Gastrocnemius medialis (tissue), 4 donors: ENCODE measurements around the gene TOP3A. TPM values are rescaled to one million over a fixed set of nuclear protein-coding genes. Genes with fewer than 3 reads are reported as not detected.

Experiments used
- ATAC-seq, 2 donors: fragments of 150-250 bp; one replicate each; pipeline ENCODE4 v1.9.1; 2016
- DNase-seq, 2 donors: peaks; one replicate each; pipeline ENCODE4 v3.0.0-alpha.2; 2019
- H3K27ac ChIP-seq, 4 donors: fragments of 200-600 bp; sonication (generic); 1 replicate in 1 of 4; 2 replicates in 3 of 4; pipeline ENCODE4 v1.5.1; 2016 to 2018; ENCODE audit warnings: mild to moderate bottlenecking in 2 of 4, moderate library complexity in 1 of 4
- H3K27me3 ChIP-seq, 3 donors: fragments of 200-600 bp; sonication (generic) in 2 of 3; 1 replicate in 1 of 3; 2 replicates in 2 of 3; pipeline versions ENCODE4 v1.5.1 to v1.6.0; 2016 to 2019; ENCODE audit warnings: mild to moderate bottlenecking in 1 of 3, moderate library complexity in 1 of 3
- H3K36me3 ChIP-seq, 2 donors: fragments of 200-600 bp; sonication (generic) in 1 of 2; one replicate each; pipeline ENCODE4 v1.5.1; 2017 to 2018
- H3K4me1 ChIP-seq, 2 donors: fragments of 200-600 bp; sonication (generic) in 1 of 2; one replicate each; pipeline ENCODE4 v1.5.1; 2016 to 2017; ENCODE audit warnings: mild to moderate bottlenecking in 2 of 2
- H3K4me3 ChIP-seq, 4 donors: fragments of 200-600 bp; sonication (generic) in 3 of 4; 1 replicate in 1 of 4; 2 replicates in 3 of 4; pipeline ENCODE4 v1.5.1; 2016 to 2019; ENCODE audit warnings: mild to moderate bottlenecking in 2 of 4
- H3K9me3 ChIP-seq, 3 donors: fragments of 200-600 bp; sonication (generic) in 2 of 3; 1 replicate in 1 of 3; 2 replicates in 2 of 3; pipeline ENCODE4 v1.5.1; 2016 to 2019
- CTCF ChIP-seq, 5 experiments: fragments of 450-650 bp in 3 of 5; fragments of 200-600 bp in 2 of 5; sonication (generic) in 2 of 5; IDR thresholded peaks in 4 of 5; conservative IDR thresholded peaks in 1 of 5; 1 replicate in 4 of 5; 2 replicates in 1 of 5; pipeline ENCODE4 v1.5.1; 2016 to 2019; ENCODE audit warnings: antibody characterized with exemption in 5 of 5, mild to moderate bottlenecking in 3 of 5, moderate library complexity in 3 of 5
- POLR2A ChIP-seq, 2 donors: fragments of 450-650 bp; IDR thresholded peaks; one replicate each; pipeline ENCODE4 v1.6.1; 2017; ENCODE audit warnings: antibody characterized with exemption in 2 of 2, mild to moderate bottlenecking in 2 of 2, moderate library complexity in 2 of 2
- in situ Hi-C, 4 donors: fragments of 200-750 bp; cut with MboI; loops; one replicate each; pipeline versions ENCODE4 v1.15.0 to v1.8.0; 2017; ENCODE audit warnings: low sequenced_read_pairs in 4 of 4
- intact Hi-C: fragments of 100-400 bp; cut with DNase I; formaldehyde crosslinking; loops from one replicate; pipeline ENCODE4 v1.15.1; 2023; ENCODE audit warnings: low total_unique reads
- total RNA-seq, 4 donors: library from RNA; depleted of rRNA; stranded (reverse); fragments of >200 nt; gene quantifications; one replicate each; pipeline versions ENCODE4 v1.1.0 to v1.2.3, GENCODE V29; 2016

TOP3A gene
- total RNA-seq, 4 donors from 2014 or later: 17.7 to 62.4 (median 22.1) TPM

- Histone ChIP-seq H3K4me1 (no peaks in the 10 kb centered on the region), H3K9me3 (no peaks in the 10 kb centered on the region), H3K27me3 (no peaks in the 10 kb centered on the region), H3K27ac (no peak overlapping the region), H3K4me3 (no peak overlapping the region), H3K36me3 (peaks cover 0 to 76% of the 10 kb centered on the region in 2 donors)
- no peak for TF ChIP-seq POLR2A (IDR thresholded peaks at IDR 0.05)
- no peak for TF ChIP-seq CTCF (IDR thresholded peaks at IDR 0.05 in 4 of 5, conservative IDR thresholded peaks at IDR 0.05 in 1 of 5)
- intact Hi-C loops (no loop called here), in situ Hi-C loops (no loop called here)
- DNase-seq: no peak
- no peak for ATAC-seq
These were observed 13.9 kb upstream of the TOP3A start for GRCh38 chr17:18328643-18329204.

GRCh38 chr17:18327556-18327955 lies 12.8 kb upstream of the TOP3A start:
- H3K9me3 ChIP-seq: no peaks in the 10 kb centered on the region
- ATAC-seq: no peak
- H3K36me3 ChIP-seq: peaks cover 0 to 82% of the 10 kb centered on the region in 2 donors
- intact Hi-C loops: no loop called here
- no peak overlapping the region for H3K4me3 ChIP-seq
- TF ChIP-seq POLR2A (IDR thresholded peaks at IDR 0.05) (no peak), CTCF (IDR thresholded peaks at IDR 0.05 in 4 of 5, conservative IDR thresholded peaks at IDR 0.05 in 1 of 5) (no peak)
- no peaks in the 10 kb centered on the region for H3K4me1 ChIP-seq
- no peak for DNase-seq
- in situ Hi-C loops: no loop called here
- H3K27ac ChIP-seq: no peak overlapping the region
- H3K27me3 ChIP-seq: no peaks in the 10 kb centered on the region

GRCh38 chr17:18327093-18327492 lies 12.3 kb upstream of the TOP3A start:
- TF ChIP-seq CTCF (IDR thresholded peaks at IDR 0.05 in 4 of 5, conservative IDR thresholded peaks at IDR 0.05 in 1 of 5) (no peak), POLR2A (IDR thresholded peaks at IDR 0.05) (no peak)
- H3K4me3 ChIP-seq: no peak overlapping the region

GRCh38 chr17:18326572-18326971 lies 11.8 kb upstream of the TOP3A start:
- no peaks in the 10 kb centered on the region for H3K27me3 ChIP-seq
- no peaks in the 10 kb centered on the region for H3K9me3 ChIP-seq
- intact Hi-C loops (no loop called here), in situ Hi-C loops (no loop called here)
- H3K27ac ChIP-seq: no peak overlapping the region
- H3K4me3 ChIP-seq: no peak overlapping the region
- TF ChIP-seq CTCF (IDR thresholded peaks at IDR 0.05 in 4 of 5, conservative IDR thresholded peaks at IDR 0.05 in 1 of 5) (no peak), POLR2A (IDR thresholded peaks at IDR 0.05) (no peak)
- peaks cover 0 to 74% of the 10 kb centered on the region in 2 donors for H3K36me3 ChIP-seq
- no peak for ATAC-seq
- H3K4me1 ChIP-seq: no peaks in the 10 kb centered on the region
- DNase-seq: no peak

More at GRCh38 chr17:18327093-18327492, 12.3 kb upstream of the TOP3A start:
- peaks cover 0 to 79% of the 10 kb centered on the region in 2 donors for H3K36me3 ChIP-seq
- H3K4me1 ChIP-seq: no peaks in the 10 kb centered on the region
- DNase-seq (no peak), ATAC-seq (no peak)
- H3K9me3 ChIP-seq: no peaks in the 10 kb centered on the region
- intact Hi-C loops: no loop called here
- no peak overlapping the region for H3K27ac ChIP-seq
- in situ Hi-C loops: no loop called here
- no peaks in the 10 kb centered on the region for H3K27me3 ChIP-seq

GRCh38 chr17:18326039-18326438 lies 11.2 kb upstream of the TOP3A start:
- no peaks in the 10 kb centered on the region for H3K27me3 ChIP-seq
- intact Hi-C loops: no loop called here
- DNase-seq (no peak), ATAC-seq (no peak)
- H3K27ac ChIP-seq: no peak overlapping the region
- TF ChIP-seq CTCF (IDR thresholded peaks at IDR 0.05 in 4 of 5, conservative IDR thresholded peaks at IDR 0.05 in 1 of 5) (no peak), POLR2A (IDR thresholded peaks at IDR 0.05) (no peak)
- H3K36me3 ChIP-seq: peaks cover 0 to 69% of the 10 kb centered on the region in 2 donors
- no peaks in the 10 kb centered on the region for H3K4me1 ChIP-seq
- in situ Hi-C loops: no loop called here
- no peak overlapping the region for H3K4me3 ChIP-seq
- no peaks in the 10 kb centered on the region for H3K9me3 ChIP-seq
